Erythroblast (primary cell): ENCODE measurements around the gene ABAT.

Experiments used
- GATA1 ChIP-seq: IDR thresholded peaks from 2 replicates; pipeline ENCODE4 v1.6.1; 2011; ENCODE audit warnings: low read depth, mild to moderate bottlenecking, control low read depth, low read length, moderate library complexity
- POLR2A ChIP-seq: IDR thresholded peaks from 2 replicates; pipeline ENCODE4 v1.6.1; 2011; ENCODE audit warnings: mild to moderate bottlenecking, low read length

GRCh38 chr16:8729779-8730334 is 55.4 kb downstream of the ABAT start:
- TF ChIP-seq POLR2A (no peak), GATA1 (no peak)
